Epithelial cell of alveolus of lung (primary cell): ENCODE measurements around the gene LBP. TPM values are rescaled to one million over a fixed set of nuclear protein-coding genes. Genes with fewer than 3 reads are reported as not detected.

Experiments used
- total RNA-seq: library from RNA; depleted of rRNA; stranded (reverse); fragments of >200 nt; gene quantifications from 2 replicates; pipeline ENCODE4 v1.2.1, GENCODE V29; 2015

LBP gene
- total RNA-seq: 1.3 TPM in 1 of 2 replicates, not detected in the other

DNA sequence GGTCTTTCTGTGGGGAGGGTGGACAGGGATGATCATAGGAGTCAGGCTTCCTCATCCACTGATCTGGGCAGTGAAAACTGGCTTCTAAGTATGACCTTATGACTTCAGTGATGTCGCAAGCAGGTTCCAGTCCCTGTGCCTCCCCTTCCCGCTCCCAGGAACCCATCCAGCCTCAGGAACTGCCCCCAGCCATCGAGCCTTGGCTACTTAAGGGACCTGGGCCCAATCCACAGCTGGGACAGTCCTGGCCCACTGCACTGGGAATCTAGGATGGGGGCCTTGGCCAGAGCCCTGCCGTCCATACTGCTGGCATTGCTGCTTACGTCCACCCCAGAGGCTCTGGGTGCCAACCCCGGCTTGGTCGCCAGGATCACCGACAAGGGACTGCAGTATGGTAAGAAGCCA is at the start of gene LBP:
Gene LBP, plus strand, starts transcription at position 236 of the 405 bp plus-strand sequence. Its CDS starts 35 bp downstream, at position 271.

DNA sequence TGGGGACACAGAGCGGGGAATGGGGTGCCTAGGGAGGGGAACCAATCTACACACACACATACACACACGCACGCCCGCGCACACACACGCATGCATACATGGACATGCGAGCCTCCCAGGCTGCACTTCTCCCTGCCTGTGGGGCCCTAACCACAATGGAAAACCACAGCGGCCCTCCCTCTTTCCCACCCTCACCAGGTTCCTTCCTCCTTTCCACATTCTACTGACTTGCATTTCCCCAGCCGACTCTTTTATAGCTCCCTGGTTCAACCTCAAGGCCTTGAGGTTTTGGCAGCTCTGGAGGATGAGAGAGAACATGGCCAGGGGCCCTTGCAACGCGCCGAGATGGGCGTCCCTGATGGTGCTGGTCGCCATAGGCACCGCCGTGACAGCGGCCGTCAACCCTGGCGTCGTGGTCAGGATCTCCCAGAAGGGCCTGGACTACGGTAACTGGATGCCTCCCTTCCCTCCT is 42.3 kb upstream of the LBP start, which contains the start of gene BPI:
Gene BPI, plus strand, starts transcription at position 249 of the 472 bp plus-strand sequence. Its CDS starts 68 bp downstream, at position 317.

Other genes with a start within 250 kb of the LBP start
- 221 and 262 TPM in 2 replicates for gene TGM2, start 181.2 kb upstream of the LBP start, total RNA-seq
- gene KIAA1755, start 85.7 kb upstream of the LBP start, total RNA-seq: 3.1 and 18.0 TPM in 2 replicates
- gene BPI, start 42.3 kb upstream of the LBP start, total RNA-seq: 0.13 and 3.2 TPM in 2 replicates
- 17.5 and 25.6 TPM in 2 replicates for gene SNHG17, start 88.8 kb downstream of the LBP start, total RNA-seq
- 15.1 and 16.7 TPM in 2 replicates for gene RALGAPB, start 126.4 kb downstream of the LBP start, total RNA-seq
- not detected in 2 replicates for gene ADIG, start 234.7 kb downstream of the LBP start, total RNA-seq